SK-N-SH (cell line): ENCODE results near the gene LMOD2. TPM values are rescaled to one million over a fixed set of nuclear protein-coding genes. Genes with fewer than 3 reads are reported as not detected.
A peak's percentile ranks its signal among the peaks of the same experiment; 100 is the strongest.

Source experiments
- CTCF ChIA-PET: fragments of 300-600, 350-600 bp; formaldehyde crosslinking; extraction: SDS; loops from one replicate; lab custom pipeline; 2021; lab: Yijun Ruan, JAX
- POLR2A ChIA-PET: fragments of 350-600 bp; sonication (Branson Sonifier 250); formaldehyde crosslinking; extraction: SDS; loops from one replicate; lab custom pipeline; 2020; ENCODE audit warnings: antibody characterized with exemption, inconsistent platforms; lab: Yijun Ruan, JAX
- DNase-seq: peaks from one replicate; pipeline ENCODE4 v3.0.0; 2012
- H2AFZ ChIP-seq: fragments of 200-600 bp; sonication (generic); 2 replicates; pipeline ENCODE4 v1.8.1; 2016; ENCODE audit warnings: antibody characterized with exemption, mild to moderate bottlenecking, low read depth
- H3F3A ChIP-seq: fragments of 200-600 bp; sonication (generic); replicated peaks from 2 replicates; pipeline ENCODE3; 2016; ENCODE audit warnings: antibody characterized with exemption, mild to moderate bottlenecking; ENCODE audit not compliant: insufficient read depth
- H3K27ac ChIP-seq, 2 experiments: fragments of 200-500 bp in 1 of 2; fragments of 200-600 bp in 1 of 2; sonication (Bioruptor generic) in 1 of 2; sonication (generic), shearing (Covaris generic) in 1 of 2; 2 replicates each; pipeline versions ENCODE4 v1.5.1 to v1.6.1; 2014 to 2016; ENCODE audit warnings: low read depth in 2 of 2, inconsistent platforms in 1 of 2, low read length in 1 of 2, mild to moderate bottlenecking in 1 of 2, mixed read lengths in 1 of 2
- H3K27me3 ChIP-seq: fragments of 200-600 bp; sonication (generic), shearing (Covaris generic); 2 replicates; pipeline ENCODE4 v1.6.1; 2016; ENCODE audit warnings: mixed run types; ENCODE audit not compliant: insufficient read depth
- H3K36me3 ChIP-seq, 2 experiments: fragments of 200-500 bp in 1 of 2; fragments of 200-600 bp in 1 of 2; sonication (Bioruptor generic) in 1 of 2; sonication (generic) in 1 of 2; replicated peaks in 1 of 2; 2 replicates each; pipeline versions ENCODE3 to v1.5.1; 2014 to 2016; ENCODE audit warnings: low read length in 1 of 2, mild to moderate bottlenecking in 1 of 2; ENCODE audit not compliant: insufficient read depth in 2 of 2, control insufficient read depth in 1 of 2
- H3K4me1 ChIP-seq, 2 experiments: fragments of 200-500 bp in 1 of 2; fragments of 200-600 bp in 1 of 2; sonication (Bioruptor generic) in 1 of 2; sonication (generic), shearing (Covaris generic) in 1 of 2; 2 replicates each; pipeline versions ENCODE4 v1.5.1 to v1.6.1; 2014 to 2016; ENCODE audit warnings: low read depth in 1 of 2, low read length in 1 of 2, mixed run types in 1 of 2; ENCODE audit not compliant: insufficient read depth in 2 of 2, control insufficient read depth in 1 of 2
- H3K4me2 ChIP-seq: fragments of 200-600 bp; sonication (generic), shearing (Covaris generic); 2 replicates; pipeline ENCODE4 v1.6.1; 2017; ENCODE audit warnings: mixed run types
- H3K4me3 ChIP-seq, 2 experiments: fragments of 200-500 bp in 1 of 2; fragments of 200-600 bp in 1 of 2; sonication (Bioruptor generic) in 1 of 2; sonication (generic), shearing (Covaris generic) in 1 of 2; 2 replicates each; pipeline versions ENCODE4 v1.5.1 to v1.8.1; 2014 to 2016; ENCODE audit warnings: low read depth in 2 of 2, inconsistent platforms in 1 of 2, low read length in 1 of 2, mild to moderate bottlenecking in 1 of 2, mixed read lengths in 1 of 2, moderate library complexity in 1 of 2
- H3K79me2 ChIP-seq: fragments of 200-600 bp; sonication (generic); 2 replicates; pipeline ENCODE4 v1.8.1; 2017; ENCODE audit warnings: mild to moderate bottlenecking; ENCODE audit not compliant: insufficient read depth
- H3K9ac ChIP-seq: fragments of 200-600 bp; sonication (generic); 2 replicates; pipeline ENCODE4 v1.6.1; 2017; ENCODE audit warnings: mixed run types
- H3K9me2 ChIP-seq: fragments of 200-600 bp; sonication (generic); 2 replicates; pipeline ENCODE4 v1.6.1; 2017; ENCODE audit warnings: mixed run types
- H3K9me3 ChIP-seq: fragments of 200-600 bp; sonication (generic); 2 replicates; pipeline ENCODE4 v1.6.1; 2017; ENCODE audit warnings: mixed run types, mild to moderate bottlenecking, moderate library complexity
- H4K20me1 ChIP-seq: fragments of 200-600 bp; sonication (generic); 2 replicates; pipeline ENCODE4 v1.6.1; 2017; ENCODE audit warnings: mild to moderate bottlenecking, mixed run types; ENCODE audit not compliant: insufficient read depth
- CHD2 ChIP-seq: fragments of 150-350 bp; IDR thresholded peaks from 2 replicates; pipeline ENCODE4 v1.6.1; 2018; ENCODE audit warnings: low read length; ENCODE audit not compliant: partially characterized antibody
- CTCF ChIP-seq: fragments of 200-600 bp; sonication (generic); IDR thresholded peaks from 2 replicates; pipeline ENCODE4 v1.6.1; 2017; ENCODE audit warnings: antibody characterized with exemption, mild to moderate bottlenecking, moderate library complexity
- ELF1 ChIP-seq: IDR thresholded peaks from 2 replicates; pipeline ENCODE4 v1.4.0; 2012
- EP300 ChIP-seq, 2 experiments: IDR thresholded peaks; 2 replicates each; pipeline versions ENCODE4 v1.4.0 to v1.6.1; 2012; ENCODE audit warnings: borderline replicate concordance in 1 of 2, low read depth in 1 of 2, low read length in 1 of 2
- FOSL2 ChIP-seq: IDR thresholded peaks from 2 replicates; pipeline ENCODE4 v1.4.0; 2012; ENCODE audit warnings: low read depth, mild to moderate bottlenecking, moderate library complexity, borderline replicate concordance
- FOXJ3 ChIP-seq: sonication (generic); formaldehyde crosslinking; IDR thresholded peaks from 2 replicates; pipeline ENCODE4 v1.5.1; 2020; ENCODE audit warnings: mild to moderate bottlenecking, missing genetic modification reagents
- FOXM1 ChIP-seq: IDR thresholded peaks from 2 replicates; pipeline ENCODE4 v1.4.0; 2012; ENCODE audit warnings: low read depth, mild to moderate bottlenecking
- GATA2 ChIP-seq: sonication (generic); formaldehyde crosslinking; IDR thresholded peaks from 2 replicates; pipeline ENCODE4 v1.5.0; 2020; ENCODE audit warnings: mild to moderate bottlenecking, missing genetic modification reagents
- JUND ChIP-seq: IDR thresholded peaks from 2 replicates; pipeline ENCODE4 v1.4.0; 2012
- MEF2A ChIP-seq: IDR thresholded peaks from 2 replicates; pipeline ENCODE4 v1.4.0; 2012; ENCODE audit warnings: low read depth, borderline replicate concordance
- NRF1 ChIP-seq: IDR thresholded peaks from 2 replicates; pipeline ENCODE4 v1.6.1; 2012; ENCODE audit warnings: low read depth, mild to moderate bottlenecking, low read length
- PBX3 ChIP-seq: IDR thresholded peaks from 2 replicates; pipeline ENCODE4; 2012
- SMC3 ChIP-seq: IDR thresholded peaks from 2 replicates; pipeline ENCODE4 v1.6.1; 2012; ENCODE audit warnings: low read depth, low read length, improper control_type of control experiment
- TAF1 ChIP-seq: IDR thresholded peaks from 2 replicates; pipeline ENCODE4 v1.6.1; 2012; ENCODE audit warnings: low read depth, mild to moderate bottlenecking, low read length, moderate library complexity, borderline replicate concordance
- USF1 ChIP-seq: IDR thresholded peaks from 2 replicates; pipeline ENCODE4 v1.4.0; 2012; ENCODE audit warnings: low read depth, borderline replicate concordance
- USF2 ChIP-seq: fragments of 150-350 bp; IDR thresholded peaks from 2 replicates; pipeline ENCODE4 v1.6.1; 2017; ENCODE audit warnings: antibody characterized with exemption, low read length, low read depth, borderline replicate concordance
- ZBTB33 ChIP-seq: IDR thresholded peaks from 2 replicates; pipeline ENCODE4 v1.4.0; 2012; ENCODE audit warnings: low read depth, borderline replicate concordance
- WGBS: methylation state at CpG from one replicate; pipeline ENCODE4 v1.1.6; 2017; ENCODE audit warnings: low lambda C conversion rate; 5-methylcytosine and 5-hydroxymethylcytosine counted together
- polyA plus RNA-seq, 3 experiments: library from polyadenylated mRNA; depleted of rRNA; stranded (reverse); fragments of >200 nt; gene quantifications; 2 replicates each; pipeline ENCODE4 v1.2.3, GENCODE V29; 2012

Gene LMOD2
- polyA plus RNA-seq, 1 of the 3 experiments (the other 2 are of a cell fraction), result not detected

- TF ChIP-seq FOXM1 (no peak), CHD2 (no peak), ELF1 (no peak), EP300 (IDR thresholded peaks at IDR 0.05; ENCODE audit: borderline replicate concordance in 1 of 2, low read depth in 1 of 2, low read length in 1 of 2) (peak in 1 of 2 experiments; percentile 64; a peak in 1 of 4 replicates), PBX3 (peak; percentile 70), CTCF (no peak), MEF2A (no peak)
These were observed 8.4 kb upstream of the LMOD2 start (continued) for GRCh38 chr7:123647106-123647730.

GRCh38 chr7:123649964-123650363, 5.7 kb upstream of the LMOD2 start:
- TF ChIP-seq GATA2 (CRISPR knock-in tag) (no peak), FOSL2 (peak; percentile 35; the same call in 1 of the 2 replicates), JUND (0 out of 2 replicates have a peak, but pooled peaks have one; percentile 6)
- no peaks in the 10 kb centered on the region for H4K20me1 ChIP-seq
- no peaks in the 10 kb centered on the region for H3K27me3 ChIP-seq
- no peaks in the 10 kb centered on the region for H3K36me3 ChIP-seq
- H3K4me1 ChIP-seq, result peaks cover 0 to 6% of the 10 kb centered on the region in 2 experiments; a peak in 3 of 4 replicates
- H3K9me3 ChIP-seq, result no peaks in the 10 kb centered on the region
- CTCF ChIA-PET, result interaction anchor here (1.8 kb wide), 1 partner anchor 13 kb away, joined by 7 read pairs; no protein-coding TSS in a partner anchor
- no peaks in the 10 kb centered on the region for H3F3A ChIP-seq
- no peak overlapping the region for H3K4me2 ChIP-seq
- H3K9ac ChIP-seq, result no peak overlapping the region
- no peak overlapping the region for H2AFZ ChIP-seq
- no peak for DNase-seq
- WGBS, result 42% methylated on average over 2 of the region's 2 CpGs
- H3K9me2 ChIP-seq, result no peaks in the 10 kb centered on the region
- POLR2A ChIA-PET, result no interaction called here
- H3K4me3 ChIP-seq, result no peak overlapping the region
- no peaks in the 10 kb centered on the region for H3K79me2 ChIP-seq
- peak overlapping the region in 1 of 2 experiments; percentile 41; a peak in 1 of 4 replicates for H3K27ac ChIP-seq

- no peak overlapping the region for H3K4me3 ChIP-seq
- H3K9me2 ChIP-seq, result no peaks in the 10 kb centered on the region
- 71% methylated on average over 2 of the region's 2 CpGs for WGBS
These were observed 5.1 kb upstream of the LMOD2 start for GRCh38 chr7:123650595-123650994.

More at GRCh38 chr7:123650595-123650994, 5.1 kb upstream of the LMOD2 start:
- TF ChIP-seq GATA2 (CRISPR knock-in tag) (peak; percentile 43; the same call in 1 of the 2 replicates), USF1 (no peak), EP300 (IDR thresholded peaks at IDR 0.05; ENCODE audit: borderline replicate concordance in 1 of 2, low read depth in 1 of 2, low read length in 1 of 2) (peak in 1 of 2 experiments; percentile 17; a peak in 1 of 4 replicates), SMC3 (no peak), FOXJ3 (CRISPR knock-in tag) (no peak), USF2 (no peak), ZBTB33 (no peak), TAF1 (no peak), FOXM1 (no peak), NRF1 (no peak)
- peak; percentile 39 for DNase-seq
- H4K20me1 ChIP-seq, result no peaks in the 10 kb centered on the region
- no peaks in the 10 kb centered on the region for H3K36me3 ChIP-seq
- no peaks in the 10 kb centered on the region for H3K79me2 ChIP-seq
- no peaks in the 10 kb centered on the region for H3K27me3 ChIP-seq
- H2AFZ ChIP-seq, result no peak overlapping the region
- H3K4me2 ChIP-seq, result no peak overlapping the region
- ChIA-PET CTCF (interaction anchor here (0.7 kb wide), 1 partner anchor 31 kb away, joined by 3 read pairs; no protein-coding TSS in a partner anchor), POLR2A (no interaction called here)
- peak overlapping the region in 1 of 2 experiments; percentile 41; a peak in 2 of 4 replicates for H3K27ac ChIP-seq
- H3K9ac ChIP-seq, result no peak overlapping the region
- H3F3A ChIP-seq, result no peaks in the 10 kb centered on the region
- H3K9me3 ChIP-seq, result no peaks in the 10 kb centered on the region
- peaks cover 0 to 4% of the 10 kb centered on the region in 2 experiments; a peak in 2 of 4 replicates for H3K4me1 ChIP-seq
